Erythroblast (primary cell): ENCODE data around the gene HS3ST4.

Experiments
- GATA1 ChIP-seq: IDR thresholded peaks from 2 replicates; pipeline ENCODE4 v1.6.1; 2011; ENCODE audit warnings: low read depth, mild to moderate bottlenecking, control low read depth, low read length, moderate library complexity
- POLR2A ChIP-seq: IDR thresholded peaks from 2 replicates; pipeline ENCODE4 v1.6.1; 2011; ENCODE audit warnings: mild to moderate bottlenecking, low read length

DNA sequence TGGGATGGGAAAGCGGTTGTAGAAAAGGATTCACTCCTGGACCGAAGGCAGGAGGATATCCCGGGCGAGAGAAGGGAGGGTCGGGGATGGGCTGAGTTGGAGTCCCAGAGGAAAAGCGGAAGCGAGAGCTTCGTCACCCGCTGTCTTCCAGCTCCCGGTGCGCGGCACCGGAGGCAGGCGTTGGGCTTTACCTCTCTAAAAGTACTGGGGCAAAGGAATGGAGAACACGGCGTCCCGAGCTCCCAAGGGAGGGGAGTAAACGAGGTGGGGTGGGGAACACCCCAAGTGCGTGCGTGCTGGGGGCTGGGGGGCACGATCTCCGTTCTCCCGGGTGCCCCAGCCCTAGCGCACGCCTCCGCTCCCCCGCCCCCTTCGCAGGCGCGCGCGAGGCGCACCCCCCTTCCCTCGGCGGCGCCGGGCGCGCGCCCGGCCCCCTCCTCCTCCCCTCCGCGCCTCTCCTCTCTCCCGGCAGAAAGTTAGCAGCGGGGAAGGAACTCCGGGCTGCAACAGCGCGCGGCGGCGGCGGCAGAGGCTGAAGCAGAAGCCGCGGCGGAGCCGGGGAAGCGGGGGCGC is at the start of gene HS3ST4:
- no peak for TF ChIP-seq POLR2A
- no peak for TF ChIP-seq GATA1
